HEK293T (cell line): ENCODE results near the gene PEX11B.

Experiments used
- CTCF ChIA-PET: fragments of 350-600 bp; formaldehyde crosslinking; extraction: SDS; loops from one replicate; lab custom pipeline; 2021; ENCODE audit warnings: antibody characterized with exemption, inconsistent platforms; lab: Yijun Ruan, JAX
- POLR2A ChIA-PET: fragments of 350-600 bp; formaldehyde crosslinking; extraction: SDS; loops from one replicate; lab custom pipeline; 2020; ENCODE audit warnings: antibody characterized with exemption, inconsistent platforms; lab: Yijun Ruan, JAX
- DNase-seq: peaks from one replicate; pipeline ENCODE4 v3.0.0; 2012; ENCODE audit warnings: mixed read lengths; ENCODE audit errors: extremely low spot score
- ARNT ChIP-seq: fragments of 450-650 bp; IDR thresholded peaks from 2 replicates; pipeline ENCODE4 v1.6.1; 2017; ENCODE audit warnings: mild to moderate bottlenecking
- BHLHE40 ChIP-seq: fragments of 450-650 bp; IDR thresholded peaks from 2 replicates; pipeline ENCODE4 v1.6.1; 2016; ENCODE audit warnings: mild to moderate bottlenecking, moderate library complexity, borderline replicate concordance
- CTBP1 ChIP-seq: fragments of 450-650 bp; IDR thresholded peaks from 2 replicates; pipeline ENCODE4 v1.6.1; 2016; ENCODE audit warnings: borderline replicate concordance
- ELF4 ChIP-seq: fragments of 450-650 bp; IDR thresholded peaks from 2 replicates; pipeline ENCODE4 v1.6.1; 2017; ENCODE audit warnings: antibody characterized with exemption
- FOXA1 ChIP-seq: fragments of 450-650 bp; IDR thresholded peaks from 2 replicates; pipeline ENCODE4 v1.6.1; 2016; ENCODE audit warnings: mild to moderate bottlenecking
- FOXK2 ChIP-seq: fragments of 450-650 bp; IDR thresholded peaks from 2 replicates; pipeline ENCODE4 v1.6.1; 2016; ENCODE audit warnings: mild to moderate bottlenecking
- FOXM1 ChIP-seq: fragments of 450-650 bp; IDR thresholded peaks from 2 replicates; pipeline ENCODE4 v1.6.1; 2017; ENCODE audit warnings: mild to moderate bottlenecking, borderline replicate concordance
- HDGF ChIP-seq: fragments of 450-650 bp; IDR thresholded peaks from 2 replicates; pipeline ENCODE4 v1.6.1; 2017; ENCODE audit warnings: antibody characterized with exemption, borderline replicate concordance
- L3MBTL2 ChIP-seq: fragments of 450-650 bp; conservative IDR thresholded peaks from 2 replicates; pipeline ENCODE4 v1.6.1; 2016; ENCODE audit warnings: mild to moderate bottlenecking
- LEF1 ChIP-seq: fragments of 450-650 bp; IDR thresholded peaks from 2 replicates; pipeline ENCODE4 v1.6.1; 2017; ENCODE audit warnings: mild to moderate bottlenecking, borderline replicate concordance
- NFRKB ChIP-seq: fragments of 450-650 bp; IDR thresholded peaks from 2 replicates; pipeline ENCODE4 v1.6.1; 2016; ENCODE audit warnings: mild to moderate bottlenecking, moderate library complexity
- PKNOX1 ChIP-seq: fragments of 450-650 bp; IDR thresholded peaks from 2 replicates; pipeline ENCODE4 v1.6.1; 2016
- SP1 ChIP-seq: fragments of 450-650 bp; IDR thresholded peaks from 2 replicates; pipeline ENCODE4 v1.6.1; 2017
- SUZ12 ChIP-seq: fragments of 450-650 bp; IDR thresholded peaks from 2 replicates; pipeline ENCODE4 v1.6.1; 2016; ENCODE audit warnings: mild to moderate bottlenecking
- TARDBP ChIP-seq: fragments of 450-650 bp; IDR thresholded peaks from 2 replicates; pipeline ENCODE4 v1.6.1; 2016
- ZNF384 ChIP-seq: fragments of 450-650 bp; IDR thresholded peaks from 2 replicates; pipeline ENCODE4 v1.6.1; 2016

PEX11B gene

GRCh38 chr1:145906954-145907753 is 11.4 kb downstream of the PEX11B start:
- TF ChIP-seq FOXA1, result no peak
- no peak for TF ChIP-seq LEF1
- 0 out of 2 replicates have a peak, but pooled peaks have one; percentile 38 for TF ChIP-seq ZNF384
- DNase-seq, result no peak
- ChIA-PET POLR2A (interaction anchor here (1.4 to 2.7 kb wide), 4 partner anchors 12 to 57 kb away, joined by 5 to 11 read pairs (median 9); partner anchors contain the start of genes ANKRD34A, PEX11B, POLR3GL and RBM8A), CTCF (interaction anchor here (0.6 to 4.3 kb wide), 2 partner anchors 15 to 21 kb away, joined by 4 to 50 read pairs; no protein-coding TSS in a partner anchor)

GRCh38 chr1:145901312-145902021 is 17.1 kb downstream of the PEX11B start:
- TF ChIP-seq BHLHE40, result no peak
- no peak for TF ChIP-seq LEF1
- no peak for TF ChIP-seq FOXM1
- no peak for TF ChIP-seq TARDBP
- no peak for TF ChIP-seq NFRKB
- no peak for TF ChIP-seq HDGF
- no peak for TF ChIP-seq ZNF384
- no peak for TF ChIP-seq PKNOX1
- TF ChIP-seq ARNT, result no peak
- TF ChIP-seq L3MBTL2, result no peak
- no peak for DNase-seq
- CTCF ChIA-PET, result no interaction called here
- POLR2A ChIA-PET, result no interaction called here

GRCh38 chr1:145898756-145899155 is 19.8 kb downstream of the PEX11B start:
- POLR2A ChIA-PET, result interaction anchor here (0.6 kb wide), 1 partner anchor 66 kb away, joined by 4 read pairs; the partner anchor contains the start of genes ANKRD34A and POLR3GL
- DNase-seq, result no peak
- TF ChIP-seq CTBP1, result no peak
- TF ChIP-seq TARDBP, result no peak
- TF ChIP-seq SUZ12, result no peak
- TF ChIP-seq FOXM1, result no peak
- CTCF ChIA-PET, result interaction anchor here (1.0 kb wide), 1 partner anchor 40 kb away, joined by 3 read pairs; the partner anchor contains the start of gene PIAS3

- no peak for TF ChIP-seq HDGF
- no peak for TF ChIP-seq ELF4
- TF ChIP-seq LEF1, result no peak
- no peak for TF ChIP-seq PKNOX1
- no peak for TF ChIP-seq BHLHE40
- no peak for TF ChIP-seq SP1
- TF ChIP-seq ARNT, result no peak
- no peak for TF ChIP-seq FOXK2
- DNase-seq, result no peak
- POLR2A ChIA-PET, result no interaction called here
- CTCF ChIA-PET, result interaction anchor here (1.0 kb wide), 1 partner anchor 17 kb away, joined by 3 read pairs; no protein-coding TSS in a partner anchor
Measured at GRCh38 chr1:145897969-145898368, 20.5 kb downstream of the PEX11B start.

GRCh38 chr1:145895471-145895870 is 23.0 kb downstream of the PEX11B start:
- ChIA-PET CTCF (interaction anchor here (0.6 to 2.3 kb wide), 4 partner anchors 14 to 118 kb away, joined by 3 to 7 read pairs (median 4); partner anchors contain the start of genes ITGA10 and NUDT17), POLR2A (interaction anchor here (1.0 to 1.7 kb wide), 3 partner anchors 9 to 62 kb away, joined by 3 to 4 read pairs (median 4); partner anchors contain the start of genes LIX1L and RBM8A)
- no peak for DNase-seq
- TF ChIP-seq LEF1, result no peak

- ChIA-PET POLR2A (interaction anchor here (2.7 to 2.9 kb wide), 2 partner anchors 34 to 35 kb away, joined by 23 to 25 read pairs; partner anchors contain the start of genes PIAS3 and RBM8A), CTCF (interaction anchor here (0.8 to 3.5 kb wide), 5 partner anchors 11 to 84 kb away, joined by 3 to 50 read pairs (median 4); partner anchors contain the start of gene ITGA10)
- no peak for TF ChIP-seq NFRKB
- TF ChIP-seq PKNOX1, result no peak
- no peak for TF ChIP-seq SUZ12
- TF ChIP-seq BHLHE40, result no peak
- no peak for TF ChIP-seq ARNT
- TF ChIP-seq FOXA1, result no peak
- no peak for TF ChIP-seq L3MBTL2
- TF ChIP-seq ELF4, result no peak
- no peak for TF ChIP-seq FOXM1
- no peak for TF ChIP-seq HDGF
- no peak for TF ChIP-seq TARDBP
- no peak for TF ChIP-seq LEF1
- no peak for TF ChIP-seq ZNF384
- DNase-seq, result no peak
Measured at GRCh38 chr1:145893306-145894055, 25.0 kb downstream of the PEX11B start.
